Stomach (tissue), 9 donors: ENCODE results near the gene TEX26. TPM values are rescaled to one million over a fixed set of nuclear protein-coding genes. Genes with fewer than 3 reads are reported as not detected.
"Not testable (repeated sequence)": the region's sequence is repeated elsewhere in the genome, so short reads cannot be mapped to it uniquely, and the experiment has no call there.

ENCODE experiments used
- DNase-seq, 2 donors: peaks; one replicate each; pipeline versions ENCODE4 v3.0.0 to v3.0.0-alpha.2; 2013 to 2019
- H3K27ac ChIP-seq, 5 donors: fragments of 200-600 bp in 4 of 5; sonication (generic) in 4 of 5; one replicate each; pipeline ENCODE4 v1.5.1; 2013 to 2019; ENCODE audit warnings: mild to moderate bottlenecking in 1 of 5, moderate library complexity in 1 of 5
- H3K27me3 ChIP-seq, 3 donors: fragments of 200-600 bp; sonication (generic); one replicate each; pipeline ENCODE4 v1.5.1; 2017 to 2019; ENCODE audit warnings: mixed run types in 1 of 3
- H3K36me3 ChIP-seq, 4 donors: fragments of 200-600 bp; sonication (generic); 1 replicate in 3 of 4; 2 replicates in 1 of 4; pipeline ENCODE4 v1.5.1; 2016 to 2019
- H3K4me1 ChIP-seq, 4 donors: fragments of 200-600 bp; sonication (generic); one replicate each; pipeline ENCODE4 v1.5.1; 2016 to 2019
- H3K4me3 ChIP-seq, 4 donors: fragments of 200-600 bp; sonication (generic) in 3 of 4; one replicate each; pipeline ENCODE4 v1.5.1; 2016 to 2019; ENCODE audit warnings: mild to moderate bottlenecking in 1 of 4
- H3K9me3 ChIP-seq, 4 donors: fragments of 200-600 bp; sonication (generic); one replicate each; pipeline ENCODE4 v1.5.1; 2016 to 2019
- CTCF ChIP-seq, 7 experiments: fragments of 450-650 bp in 4 of 7; fragments of 200-600 bp in 3 of 7; sonication (generic) in 3 of 7; IDR thresholded peaks; one replicate each; pipeline ENCODE4 v1.5.1; 2016 to 2019; ENCODE audit warnings: antibody characterized with exemption in 7 of 7, control low read depth in 2 of 7, mild to moderate bottlenecking in 1 of 7
- EP300 ChIP-seq: sonication (generic); formaldehyde crosslinking; IDR thresholded peaks from one replicate; pipeline ENCODE4 v1.6.1; 2017; ENCODE audit warnings: antibody characterized with exemption
- POLR2A ChIP-seq, 4 donors: fragments of 450-650 bp; IDR thresholded peaks; one replicate each; pipeline ENCODE4 v1.6.1; 2016; ENCODE audit warnings: antibody characterized with exemption in 4 of 4, control low read depth in 2 of 4, mild to moderate bottlenecking in 1 of 4, moderate library complexity in 1 of 4
- POLR2AphosphoS5 ChIP-seq, 3 donors: sonication (generic); formaldehyde crosslinking; IDR thresholded peaks; one replicate each; pipeline ENCODE4 v1.6.1; 2016; ENCODE audit warnings: antibody characterized with exemption in 3 of 3
- WGBS, 5 donors: extraction: QIAGEN DNeasy Blood & Tissue Kit in 3 of 5; methylation state at CpG; one replicate each; pipeline versions ENCODE4 v1.1.5 to v1.1.7; 2013 to 2018; 5-methylcytosine and 5-hydroxymethylcytosine counted together
- intact Hi-C: fragments of 100-400 bp; cut with DNase I; formaldehyde crosslinking; loops from one replicate; pipeline ENCODE4 v1.15.1; 2023; ENCODE audit warnings: low total_unique reads
- polyA plus RNA-seq, 3 donors: library from polyadenylated mRNA; stranded (reverse); fragments of 200-250 nt; gene quantifications; one replicate each; pipeline ENCODE4 v1.2.3, GENCODE V29; 2013
- total RNA-seq, 5 donors: library from RNA; depleted of rRNA; stranded (reverse); fragments of >200 nt; gene quantifications; one replicate each; pipeline versions ENCODE4 v1.1.0 to v1.2.3, GENCODE V29; 2014 to 2016
- donor health status: healthy with polysubstance abuse.
- donor health status: Bipolar disorder and iron deficiency.
- donor health status: healthy.

Gene TEX26
- total and polyA plus RNA-seq, 8 donors: 0.50 TPM; not detected in 7

- no peak for TF ChIP-seq EP300
- no peak for TF ChIP-seq POLR2AphosphoS5 (IDR thresholded peaks at IDR 0.05)
- no peak for TF ChIP-seq POLR2A (IDR thresholded peaks at IDR 0.05)
- no peak for TF ChIP-seq CTCF (IDR thresholded peaks at IDR 0.05)
- no peaks in the 10 kb centered on the region for H3K4me1 ChIP-seq
- DNase-seq: no peak
- H3K27ac ChIP-seq: no peak overlapping the region
- no peak overlapping the region for H3K4me3 ChIP-seq
- intact Hi-C loops: no loop called here
- WGBS, 5 donors: 72 to 100% (median 90%) methylated on average over 1 of the region's 1 CpG
- H3K36me3 ChIP-seq: no peaks in the 10 kb centered on the region
- H3K27me3 ChIP-seq: no peaks in the 10 kb centered on the region
- no peaks in the 10 kb centered on the region for H3K9me3 ChIP-seq
These were observed 9.0 kb upstream of the TEX26 start for GRCh38 chr13:30923418-30923817.

- H3K4me3 ChIP-seq: no peak overlapping the region
These were observed 7.7 kb upstream of the TEX26 start for GRCh38 chr13:30924721-30925120.

GRCh38 chr13:30925429-30925828 lies 7.0 kb upstream of the TEX26 start:
- TF ChIP-seq CTCF (IDR thresholded peaks at IDR 0.05): no peak
- TF ChIP-seq POLR2AphosphoS5 (IDR thresholded peaks at IDR 0.05): no peak
- no peak for TF ChIP-seq EP300
- no peak for TF ChIP-seq POLR2A (IDR thresholded peaks at IDR 0.05)
- Histone ChIP-seq H3K27ac (no peak overlapping the region), H3K27me3 (peaks cover 0 to 5% (median 0%) of the 10 kb centered on the region in 3 donors), H3K4me3 (no peak overlapping the region), H3K4me1 (no peaks in the 10 kb centered on the region), H3K36me3 (no peaks in the 10 kb centered on the region), H3K9me3 (no peaks in the 10 kb centered on the region)
- intact Hi-C loops: no loop called here
- 81 to 90% (median 86%) methylated on average over 1 of the region's 1 CpG for WGBS, 5 donors
- DNase-seq: no peak

More at GRCh38 chr13:30924721-30925120, 7.7 kb upstream of the TEX26 start:
- Histone ChIP-seq H3K4me1 (no peaks in the 10 kb centered on the region), H3K27me3 (no peaks in the 10 kb centered on the region), H3K9me3 (no peaks in the 10 kb centered on the region), H3K27ac (no peak overlapping the region), H3K36me3 (no peaks in the 10 kb centered on the region)
- WGBS, 5 donors: 61 to 82% (median 70%) methylated on average over 3 of the region's 3 CpGs
- no peak for DNase-seq
- intact Hi-C loops: no loop called here
- TF ChIP-seq CTCF (IDR thresholded peaks at IDR 0.05) (no peak), EP300 (no peak), POLR2AphosphoS5 (IDR thresholded peaks at IDR 0.05) (no peak), POLR2A (IDR thresholded peaks at IDR 0.05) (no peak)

GRCh38 chr13:30926781-30927180 lies 5.7 kb upstream of the TEX26 start:
- DNase-seq: no peak
- H3K9me3 ChIP-seq: no peaks in the 10 kb centered on the region
- TF ChIP-seq POLR2A (IDR thresholded peaks at IDR 0.05) (no peak), EP300 (no peak), POLR2AphosphoS5 (IDR thresholded peaks at IDR 0.05) (no peak), CTCF (IDR thresholded peaks at IDR 0.05) (no peak)
- H3K4me3 ChIP-seq: no peak overlapping the region
- peaks cover 0 to 14% (median 0%) of the 10 kb centered on the region in 3 donors for H3K27me3 ChIP-seq
- H3K4me1 ChIP-seq: no peaks in the 10 kb centered on the region
- no peaks in the 10 kb centered on the region for H3K36me3 ChIP-seq
- intact Hi-C loops: no loop called here
- H3K27ac ChIP-seq: no peak overlapping the region
- WGBS, 5 donors: 78 to 90% (median 81%) methylated on average over 3 of the region's 3 CpGs

GRCh38 chr13:30927188-30927587 lies 5.3 kb upstream of the TEX26 start:
- 73 to 80% (median 78%) methylated on average over 3 of the region's 3 CpGs for WGBS, 5 donors
- H3K9me3 ChIP-seq, H3K4me3 ChIP-seq, intact Hi-C loops, H3K36me3 ChIP-seq, H3K4me1 ChIP-seq, H3K27ac ChIP-seq, DNase-seq: not testable (repeated sequence)
- peaks cover 0 to 16% (median 0%) of the 10 kb centered on the region in 3 donors for H3K27me3 ChIP-seq
